GM10266 (cell line): Measurements from ENCODE around the gene BCL3.

Experiments used
- DNase-seq: peaks from one replicate; pipeline ENCODE4 v3.0.0; 2012; ENCODE audit errors: extremely low spot score
- TF ChIP-seq, protein P1 (sequence below): IDR thresholded peaks from 2 replicates; pipeline ENCODE4 v1.5.1; 2012; ENCODE audit warnings: mild to moderate bottlenecking, low read depth; ENCODE audit not compliant: control insufficient read depth, insufficient read depth; ENCODE audit errors: missing control alignments

The BCL3 gene

DNA sequence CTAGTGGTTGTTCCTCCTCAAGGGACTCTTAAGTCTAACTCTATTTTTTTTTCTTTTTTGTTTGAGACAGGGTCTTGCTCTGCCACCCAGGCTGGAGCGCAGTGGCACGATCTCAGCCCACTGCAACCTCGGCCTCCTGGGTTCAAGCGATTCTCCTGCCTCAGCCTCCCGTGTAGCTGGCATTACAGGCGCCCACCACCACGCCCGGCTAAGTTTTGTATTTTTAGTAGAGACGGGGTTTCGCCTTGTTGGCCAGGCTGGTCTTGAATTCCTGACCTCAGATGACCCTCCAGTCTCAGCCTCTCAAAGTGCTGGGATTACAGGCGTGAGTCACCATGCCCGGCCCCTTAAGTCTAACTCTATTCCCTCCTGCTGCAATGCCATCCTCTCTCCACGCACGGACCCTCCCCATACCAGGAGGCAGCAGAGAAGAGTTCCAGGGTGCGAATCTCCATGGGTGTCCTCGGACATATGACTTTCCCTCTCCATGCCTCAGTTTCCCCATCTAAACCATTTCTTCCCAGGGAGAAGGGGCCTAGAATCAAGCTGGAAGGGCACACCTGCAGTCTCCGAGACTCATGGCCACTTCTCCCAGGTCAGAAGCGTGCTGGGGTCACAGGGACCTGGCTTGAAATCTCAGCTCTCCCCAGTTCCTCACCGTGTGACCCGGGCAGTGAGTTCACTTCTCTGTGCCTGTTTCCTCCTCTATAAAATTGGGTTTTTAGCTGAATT, 6.0 kb upstream of the BCL3 start:
- TF ChIP-seq, protein P1, sequence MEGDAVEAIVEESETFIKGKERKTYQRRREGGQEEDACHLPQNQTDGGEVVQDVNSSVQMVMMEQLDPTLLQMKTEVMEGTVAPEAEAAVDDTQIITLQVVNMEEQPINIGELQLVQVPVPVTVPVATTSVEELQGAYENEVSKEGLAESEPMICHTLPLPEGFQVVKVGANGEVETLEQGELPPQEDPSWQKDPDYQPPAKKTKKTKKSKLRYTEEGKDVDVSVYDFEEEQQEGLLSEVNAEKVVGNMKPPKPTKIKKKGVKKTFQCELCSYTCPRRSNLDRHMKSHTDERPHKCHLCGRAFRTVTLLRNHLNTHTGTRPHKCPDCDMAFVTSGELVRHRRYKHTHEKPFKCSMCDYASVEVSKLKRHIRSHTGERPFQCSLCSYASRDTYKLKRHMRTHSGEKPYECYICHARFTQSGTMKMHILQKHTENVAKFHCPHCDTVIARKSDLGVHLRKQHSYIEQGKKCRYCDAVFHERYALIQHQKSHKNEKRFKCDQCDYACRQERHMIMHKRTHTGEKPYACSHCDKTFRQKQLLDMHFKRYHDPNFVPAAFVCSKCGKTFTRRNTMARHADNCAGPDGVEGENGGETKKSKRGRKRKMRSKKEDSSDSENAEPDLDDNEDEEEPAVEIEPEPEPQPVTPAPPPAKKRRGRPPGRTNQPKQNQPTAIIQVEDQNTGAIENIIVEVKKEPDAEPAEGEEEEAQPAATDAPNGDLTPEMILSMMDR, result no peak
- no peak for DNase-seq

DNA sequence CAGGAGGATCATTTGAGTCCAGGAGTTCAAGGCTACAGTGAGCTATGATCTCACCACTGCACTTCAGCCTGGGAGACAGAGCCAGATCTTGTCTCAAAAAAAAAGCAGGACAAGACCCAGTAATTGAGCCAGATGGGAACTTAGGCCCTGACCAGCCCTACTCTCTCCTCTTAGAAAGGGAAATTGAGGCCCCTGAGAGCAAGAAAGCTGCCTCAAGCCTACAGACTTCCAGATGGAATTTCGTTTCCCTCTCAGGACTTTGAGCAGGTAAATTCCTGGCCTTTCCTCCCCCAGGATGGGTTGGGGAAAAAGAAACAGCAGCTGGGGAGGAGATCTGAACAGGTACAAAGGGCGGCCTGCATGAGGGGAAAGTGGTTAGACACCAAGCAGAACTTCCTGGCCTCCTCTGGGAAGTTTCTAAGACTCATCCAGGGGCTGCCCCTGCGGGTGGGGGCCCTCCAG, 3.6 kb upstream of the BCL3 start:
- TF ChIP-seq, protein P1, result no peak
- DNase-seq, result no peak

DNA sequence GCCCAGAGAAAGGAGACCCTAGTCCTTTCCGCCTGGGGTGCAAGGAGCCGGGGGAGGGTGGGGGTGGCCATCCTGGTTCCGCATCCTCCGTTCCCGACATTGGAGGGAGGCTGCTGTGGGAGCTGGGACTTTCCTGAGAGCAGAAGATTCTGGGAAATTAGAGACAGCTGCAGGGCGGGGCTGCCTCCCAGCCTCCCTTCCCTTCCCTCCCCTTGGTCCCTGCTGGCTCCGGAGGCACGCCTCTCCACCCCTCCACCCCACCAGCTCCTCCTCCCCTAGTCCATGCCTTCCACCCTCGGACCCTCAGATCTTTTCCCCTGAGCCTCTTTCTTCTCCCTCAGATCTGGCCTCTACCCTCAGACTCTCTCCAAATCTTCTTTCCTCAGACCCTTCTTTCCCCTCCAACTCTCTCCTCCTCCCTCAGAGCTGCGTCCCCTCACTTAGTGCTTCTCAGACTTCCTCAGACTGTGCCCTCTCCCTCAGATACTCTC, 3.1 kb upstream of the BCL3 start:
- no peak for DNase-seq

DNA sequence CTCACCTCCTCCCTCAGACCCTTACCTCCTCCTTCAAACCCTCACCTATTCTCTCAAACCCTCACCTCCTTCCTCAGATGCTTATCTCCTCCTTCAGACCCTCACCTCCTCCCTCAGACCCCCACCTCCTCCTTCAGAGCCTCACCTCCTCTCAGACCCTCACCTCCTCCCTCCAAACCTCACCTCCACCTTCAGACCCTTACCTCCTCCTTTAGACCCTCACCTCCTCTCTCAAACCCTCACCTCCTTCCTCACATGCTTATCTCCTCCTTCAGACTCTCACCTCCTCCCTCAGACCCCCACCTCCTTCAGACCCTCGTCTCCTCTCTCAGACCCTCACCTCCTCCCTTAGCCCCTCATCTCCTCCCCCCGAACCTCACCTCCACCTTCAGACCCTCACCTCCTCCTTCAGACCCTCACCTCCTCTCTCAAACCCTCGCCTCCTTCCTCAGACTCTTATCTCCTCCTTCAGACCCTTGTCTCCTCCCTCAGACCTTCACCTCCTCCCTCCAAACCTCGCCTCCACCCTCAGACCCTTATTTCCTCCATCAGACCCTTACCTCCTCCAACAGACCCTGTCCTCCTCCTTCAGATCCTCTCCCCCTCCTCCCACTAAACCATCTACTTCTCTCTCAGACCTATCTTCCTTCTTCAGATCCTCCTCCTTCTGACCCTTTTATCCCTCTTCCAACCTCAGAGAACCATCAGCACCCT, 2.5 kb upstream of the BCL3 start:
- DNase-seq, result no peak
- TF ChIP-seq, protein P1, result no peak

More for the DNA sequence above, 3.1 kb upstream of the BCL3 start:
- TF ChIP-seq, protein P1, result no peak

DNA sequence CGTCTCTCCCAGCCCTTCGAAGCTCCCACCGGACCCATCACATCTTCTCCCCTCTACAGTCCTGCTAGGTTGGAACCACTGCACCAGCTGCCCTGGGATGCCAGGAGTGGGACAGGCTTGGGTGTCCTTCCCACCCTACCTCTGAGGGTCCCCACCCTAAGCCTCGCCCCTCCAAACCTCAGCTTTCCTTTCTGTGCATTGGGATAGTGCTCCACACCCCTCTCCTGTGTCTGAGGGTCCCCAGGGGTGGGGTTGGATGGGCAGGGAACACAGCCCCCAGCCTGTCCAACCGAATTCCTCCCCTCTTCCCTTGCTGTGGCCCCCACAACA, 1.9 kb upstream of the BCL3 start:
- TF ChIP-seq, protein P1, result no peak
- DNase-seq, result no peak

DNA sequence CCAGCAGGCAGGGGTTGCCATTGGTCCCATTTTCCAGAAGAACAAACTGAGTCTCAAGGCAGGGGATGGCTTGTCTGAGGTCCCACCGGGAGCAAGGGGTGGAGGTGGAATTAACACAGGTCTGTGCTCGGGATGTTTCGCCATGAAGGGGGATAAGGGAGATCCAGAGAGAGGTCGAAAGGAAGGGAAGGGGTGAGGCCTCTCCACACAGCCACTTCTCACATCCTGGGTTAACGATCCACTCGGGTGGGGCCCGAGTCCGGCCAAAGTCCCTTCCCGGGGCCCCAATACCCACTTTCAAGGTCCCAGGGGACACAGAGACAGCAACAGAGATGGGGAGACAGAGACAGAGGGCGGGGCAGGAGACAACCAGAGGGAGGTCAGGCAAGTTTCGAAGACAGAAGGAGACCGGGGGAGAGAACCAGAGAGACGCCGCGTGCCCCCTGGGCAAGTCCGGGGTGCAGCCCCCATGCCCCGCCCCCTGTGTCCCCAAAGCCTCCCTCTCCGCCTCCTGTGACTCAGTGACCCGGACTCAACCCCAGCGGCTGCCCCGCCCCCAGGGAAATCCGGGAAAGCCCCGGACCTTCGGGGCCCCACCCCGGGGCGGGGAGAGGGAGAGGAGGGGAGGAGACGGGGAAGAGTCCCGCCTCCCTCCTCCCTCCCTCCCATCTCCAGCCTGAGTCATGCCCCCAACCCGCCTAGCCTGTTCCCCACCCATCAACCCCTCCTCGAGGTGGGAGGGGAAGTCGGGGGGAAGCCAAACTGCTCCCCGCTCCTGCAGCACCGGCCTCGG, 1.4 kb upstream of the BCL3 start:
- TF ChIP-seq, protein P1, result no peak
- peak; percentile 90 for DNase-seq
